Measurements from ENCODE around the gene GGACT.
A peak's percentile ranks its signal among the peaks of the same experiment; 100 is the strongest.

Gene GGACT

DNA sequence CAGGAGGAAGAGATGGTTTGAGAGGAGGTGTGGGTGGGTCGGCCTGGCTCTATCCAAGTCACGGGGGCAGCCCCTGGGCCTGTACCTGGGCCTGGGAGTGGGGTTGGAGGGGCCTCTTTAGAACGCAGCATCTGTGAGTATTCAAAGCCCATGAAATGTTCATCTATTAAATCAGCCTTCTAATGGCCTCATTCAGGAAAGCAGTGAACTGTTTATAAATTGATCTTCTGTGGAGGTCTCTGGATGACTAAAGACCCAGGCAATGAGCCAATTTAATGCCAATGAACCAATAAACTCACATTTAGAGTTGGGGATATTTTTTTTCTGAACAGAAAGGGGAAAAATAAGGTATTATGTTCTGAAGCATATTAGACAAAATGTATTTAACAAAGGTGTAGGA lies 19.9 kb upstream of the GGACT start:
- Histone ChIP-seq H3K9me3 (ENCODE audit: insufficient read depth, low read length) (no peaks in the 10 kb centered on the region), H3K27ac (ENCODE audit: low read length) (peak overlapping the region; percentile 91), H3K27me3 (ENCODE audit: low read depth, low read length) (no peaks in the 10 kb centered on the region), H4K20me1 (ENCODE audit: insufficient read depth, low read length) (no peaks in the 10 kb centered on the region), H3K4me3 (ENCODE audit: low read length) (no peak overlapping the region), H3K36me3 (replicated peaks; ENCODE audit: low read depth, low read length) (peaks cover 14% of the 10 kb centered on the region), H3K79me2 (ENCODE audit: low read length) (no peaks in the 10 kb centered on the region), H3K4me1 (ENCODE audit: low read length) (peaks cover 54% of the 10 kb centered on the region), H2AFZ (ENCODE audit: low read depth, low read length) (no peak overlapping the region), H3K4me2 (ENCODE audit: low read length) (peak overlapping the region; percentile 31), H3K9ac (ENCODE audit: low read length) (peak overlapping the region; percentile 0; the same call in 1 of the 2 replicates)
- TF ChIP-seq EZH2phosphoT487 (IDR thresholded peaks at IDR 0.05; ENCODE audit: low read depth), result no peak
- TF ChIP-seq, protein P1, sequence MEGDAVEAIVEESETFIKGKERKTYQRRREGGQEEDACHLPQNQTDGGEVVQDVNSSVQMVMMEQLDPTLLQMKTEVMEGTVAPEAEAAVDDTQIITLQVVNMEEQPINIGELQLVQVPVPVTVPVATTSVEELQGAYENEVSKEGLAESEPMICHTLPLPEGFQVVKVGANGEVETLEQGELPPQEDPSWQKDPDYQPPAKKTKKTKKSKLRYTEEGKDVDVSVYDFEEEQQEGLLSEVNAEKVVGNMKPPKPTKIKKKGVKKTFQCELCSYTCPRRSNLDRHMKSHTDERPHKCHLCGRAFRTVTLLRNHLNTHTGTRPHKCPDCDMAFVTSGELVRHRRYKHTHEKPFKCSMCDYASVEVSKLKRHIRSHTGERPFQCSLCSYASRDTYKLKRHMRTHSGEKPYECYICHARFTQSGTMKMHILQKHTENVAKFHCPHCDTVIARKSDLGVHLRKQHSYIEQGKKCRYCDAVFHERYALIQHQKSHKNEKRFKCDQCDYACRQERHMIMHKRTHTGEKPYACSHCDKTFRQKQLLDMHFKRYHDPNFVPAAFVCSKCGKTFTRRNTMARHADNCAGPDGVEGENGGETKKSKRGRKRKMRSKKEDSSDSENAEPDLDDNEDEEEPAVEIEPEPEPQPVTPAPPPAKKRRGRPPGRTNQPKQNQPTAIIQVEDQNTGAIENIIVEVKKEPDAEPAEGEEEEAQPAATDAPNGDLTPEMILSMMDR (IDR thresholded peaks at IDR 0.05; ENCODE audit: low read depth, low read length), result no peak

DNA sequence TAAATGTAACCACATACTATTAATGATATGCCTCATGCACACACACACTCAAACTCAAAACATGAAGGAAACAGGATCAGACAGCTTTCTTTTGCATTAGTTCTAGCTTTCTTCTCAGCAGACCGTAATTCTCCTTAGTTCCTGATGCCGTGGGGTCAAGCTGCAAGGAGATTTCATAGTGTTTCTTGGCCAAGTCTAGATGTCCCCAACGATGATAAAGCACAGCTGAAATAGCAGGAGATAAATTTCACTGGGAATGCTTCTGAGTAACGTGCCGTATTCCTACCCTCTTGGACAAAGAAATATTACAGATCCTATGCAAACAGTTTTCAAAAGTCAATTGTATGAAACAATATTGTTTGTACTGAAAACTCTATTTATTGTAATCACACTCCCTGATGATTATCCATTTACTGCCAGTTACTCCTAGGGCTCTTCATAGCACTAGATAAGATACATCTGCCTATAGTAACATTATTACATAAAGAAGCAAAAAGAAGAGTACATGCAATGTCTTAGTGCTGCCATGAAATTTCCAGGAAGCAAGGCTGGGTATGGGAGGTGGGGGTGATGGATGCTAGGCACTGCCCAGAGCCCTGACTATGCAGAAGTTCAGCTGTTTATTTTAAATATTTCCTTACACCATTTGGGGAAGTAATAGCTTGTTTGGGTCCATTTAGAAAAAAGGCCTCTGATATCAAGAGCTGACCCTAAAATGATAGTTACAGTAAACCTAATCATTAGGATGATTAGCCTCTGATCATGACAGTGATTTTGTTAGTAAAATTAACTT lies 16.5 kb upstream of the GGACT start:
- no peak overlapping the region for H3K4me3 ChIP-seq (ENCODE audit: low read length)
- H3K9ac ChIP-seq (ENCODE audit: low read length), result no peak overlapping the region
- no peak overlapping the region for H3K4me2 ChIP-seq (ENCODE audit: low read length)
- H3K27ac ChIP-seq (ENCODE audit: low read length), result no peak overlapping the region
- peaks cover 19% of the 10 kb centered on the region for H3K36me3 ChIP-seq (replicated peaks; ENCODE audit: low read depth, low read length)
- no peaks in the 10 kb centered on the region for H3K79me2 ChIP-seq (ENCODE audit: low read length)
- TF ChIP-seq, protein P1 (IDR thresholded peaks at IDR 0.05; ENCODE audit: low read depth, low read length), result no peak
- TF ChIP-seq EZH2phosphoT487 (IDR thresholded peaks at IDR 0.05; ENCODE audit: low read depth), result no peak
- H2AFZ ChIP-seq (ENCODE audit: low read depth, low read length), result no peak overlapping the region
- no peaks in the 10 kb centered on the region for H3K9me3 ChIP-seq (ENCODE audit: insufficient read depth, low read length)
- H4K20me1 ChIP-seq (ENCODE audit: insufficient read depth, low read length), result no peaks in the 10 kb centered on the region
- H3K27me3 ChIP-seq (ENCODE audit: low read depth, low read length), result no peaks in the 10 kb centered on the region
- peaks cover 21% of the 10 kb centered on the region for H3K4me1 ChIP-seq (ENCODE audit: low read length)

DNA sequence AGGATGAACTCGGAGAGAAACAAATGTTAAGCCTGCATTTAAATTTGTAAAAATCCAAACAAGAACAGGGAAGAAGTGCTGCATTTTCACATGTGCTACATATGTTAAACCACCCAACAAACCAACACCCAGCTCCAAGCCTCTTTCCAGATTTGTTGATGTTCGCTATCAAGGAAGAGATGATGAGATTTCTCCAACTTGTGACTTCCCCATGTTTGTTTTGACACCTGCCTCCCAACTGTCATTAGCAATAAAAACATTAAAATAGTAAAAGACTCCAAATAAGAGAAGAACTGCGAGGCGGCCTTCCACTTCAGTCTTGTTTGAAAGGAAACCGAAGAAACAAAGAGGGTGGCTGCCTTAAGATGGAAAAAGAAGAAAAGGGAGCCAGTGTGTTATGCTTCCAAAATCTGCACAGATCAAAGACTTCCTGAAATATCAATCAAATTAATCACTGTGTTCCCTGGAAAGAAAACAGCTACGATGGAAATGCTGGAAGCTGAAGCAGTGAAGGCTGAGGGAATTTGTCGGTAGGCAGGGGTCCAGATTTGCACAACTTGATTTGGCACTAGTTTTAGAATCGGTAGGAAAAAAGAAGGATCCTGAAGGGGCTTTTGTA lies 14.0 kb upstream of the GGACT start:
- H3K4me2 ChIP-seq (ENCODE audit: low read length), result no peak overlapping the region
- TF ChIP-seq, protein P1 (IDR thresholded peaks at IDR 0.05; ENCODE audit: low read depth, low read length), result no peak
- TF ChIP-seq EZH2phosphoT487 (IDR thresholded peaks at IDR 0.05; ENCODE audit: low read depth), result no peak
- no peaks in the 10 kb centered on the region for H3K79me2 ChIP-seq (ENCODE audit: low read length)
- H2AFZ ChIP-seq (ENCODE audit: low read depth, low read length), result no peak overlapping the region
- H3K27ac ChIP-seq (ENCODE audit: low read length), result no peak overlapping the region
- no peak overlapping the region for H3K4me3 ChIP-seq (ENCODE audit: low read length)
- H3K4me1 ChIP-seq (ENCODE audit: low read length), result no peaks in the 10 kb centered on the region
- no peaks in the 10 kb centered on the region for H3K27me3 ChIP-seq (ENCODE audit: low read depth, low read length)
- no peak overlapping the region for H3K9ac ChIP-seq (ENCODE audit: low read length)
- no peaks in the 10 kb centered on the region for H3K9me3 ChIP-seq (ENCODE audit: insufficient read depth, low read length)
- H4K20me1 ChIP-seq (ENCODE audit: insufficient read depth, low read length), result no peaks in the 10 kb centered on the region
- peaks cover 15% of the 10 kb centered on the region for H3K36me3 ChIP-seq (replicated peaks; ENCODE audit: low read depth, low read length)

DNA sequence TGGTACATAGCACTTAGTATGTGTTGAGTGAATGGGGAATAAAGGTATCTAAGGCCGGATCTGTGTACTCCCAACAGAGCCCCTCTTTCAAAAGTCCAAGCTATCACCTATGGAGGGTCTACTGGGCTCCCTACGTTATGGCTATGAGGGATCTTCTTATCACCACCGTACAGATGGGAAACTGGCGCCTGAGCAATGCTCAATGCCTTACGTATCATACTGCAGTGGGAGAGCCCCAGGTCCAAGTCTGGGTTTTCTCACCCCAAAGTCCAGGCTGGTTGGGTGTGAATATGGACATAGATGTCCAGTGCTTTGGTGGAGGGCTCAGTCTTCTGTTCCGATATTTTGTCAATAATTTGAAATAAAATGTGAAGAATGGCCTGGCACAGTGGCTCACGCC lies 13.1 kb upstream of the GGACT start:
- no peaks in the 10 kb centered on the region for H3K79me2 ChIP-seq (ENCODE audit: low read length)
- H2AFZ ChIP-seq (ENCODE audit: low read depth, low read length), result no peak overlapping the region
- no peaks in the 10 kb centered on the region for H3K9me3 ChIP-seq (ENCODE audit: insufficient read depth, low read length)
- H4K20me1 ChIP-seq (ENCODE audit: insufficient read depth, low read length), result no peaks in the 10 kb centered on the region
- TF ChIP-seq EZH2phosphoT487 (IDR thresholded peaks at IDR 0.05; ENCODE audit: low read depth), result no peak
- TF ChIP-seq, protein P1 (IDR thresholded peaks at IDR 0.05; ENCODE audit: low read depth, low read length), result no peak
- no peak overlapping the region for H3K4me3 ChIP-seq (ENCODE audit: low read length)
- no peaks in the 10 kb centered on the region for H3K27me3 ChIP-seq (ENCODE audit: low read depth, low read length)
- no peak overlapping the region for H3K27ac ChIP-seq (ENCODE audit: low read length)
- H3K36me3 ChIP-seq (replicated peaks; ENCODE audit: low read depth, low read length), result peaks cover 12% of the 10 kb centered on the region
- no peaks in the 10 kb centered on the region for H3K4me1 ChIP-seq (ENCODE audit: low read length)
- no peak overlapping the region for H3K9ac ChIP-seq (ENCODE audit: low read length)
- H3K4me2 ChIP-seq (ENCODE audit: low read length), result no peak overlapping the region

Measured in OCI-LY3 (cell line).